GM10248 (cell line): ENCODE measurements around the gene DACT1.

Source experiments
- CTCF ChIA-PET: fragments of 300-600 bp; sonication (Branson Sonifier 250); formaldehyde crosslinking; extraction: SDS; loops from one replicate; lab custom pipeline; 2021; ENCODE audit warnings: antibody characterized with exemption; lab: Yijun Ruan, JAX
- POLR2A ChIA-PET: fragments of 350-650 bp; sonication (Branson Sonifier 250); formaldehyde crosslinking; extraction: SDS; loops from one replicate; lab custom pipeline; 2020; ENCODE audit warnings: antibody characterized with exemption; lab: Yijun Ruan, JAX
- DNase-seq: peaks from one replicate; pipeline ENCODE4 v3.0.0; 2012; ENCODE audit errors: extremely low spot score
- TF ChIP-seq, protein P1 (sequence below): IDR thresholded peaks from 2 replicates; pipeline ENCODE4 v1.5.1; 2012; ENCODE audit warnings: mild to moderate bottlenecking, low read depth; ENCODE audit errors: extremely low read depth, missing control alignments, control extremely low read depth

DACT1 gene

DNA sequence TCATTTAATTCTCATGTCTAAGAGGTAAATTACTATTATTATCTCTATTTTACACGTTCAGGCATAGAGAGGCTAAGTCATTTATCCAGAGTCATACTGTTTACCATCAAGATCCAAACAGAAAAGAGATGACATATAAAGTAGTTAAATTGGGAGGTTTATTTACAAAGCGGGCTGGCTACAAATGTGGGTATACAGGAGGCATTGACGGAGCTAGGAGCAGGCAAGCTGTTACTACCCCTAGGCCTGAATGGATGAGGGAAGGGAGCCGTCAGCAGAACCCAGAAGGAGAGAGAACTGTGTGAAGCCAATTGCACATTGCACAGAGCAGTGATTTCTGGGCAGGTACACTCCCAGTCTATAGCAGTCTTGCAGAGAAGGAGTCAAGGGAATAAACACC is 39.8 kb downstream of the DACT1 start:
- TF ChIP-seq, protein P1, sequence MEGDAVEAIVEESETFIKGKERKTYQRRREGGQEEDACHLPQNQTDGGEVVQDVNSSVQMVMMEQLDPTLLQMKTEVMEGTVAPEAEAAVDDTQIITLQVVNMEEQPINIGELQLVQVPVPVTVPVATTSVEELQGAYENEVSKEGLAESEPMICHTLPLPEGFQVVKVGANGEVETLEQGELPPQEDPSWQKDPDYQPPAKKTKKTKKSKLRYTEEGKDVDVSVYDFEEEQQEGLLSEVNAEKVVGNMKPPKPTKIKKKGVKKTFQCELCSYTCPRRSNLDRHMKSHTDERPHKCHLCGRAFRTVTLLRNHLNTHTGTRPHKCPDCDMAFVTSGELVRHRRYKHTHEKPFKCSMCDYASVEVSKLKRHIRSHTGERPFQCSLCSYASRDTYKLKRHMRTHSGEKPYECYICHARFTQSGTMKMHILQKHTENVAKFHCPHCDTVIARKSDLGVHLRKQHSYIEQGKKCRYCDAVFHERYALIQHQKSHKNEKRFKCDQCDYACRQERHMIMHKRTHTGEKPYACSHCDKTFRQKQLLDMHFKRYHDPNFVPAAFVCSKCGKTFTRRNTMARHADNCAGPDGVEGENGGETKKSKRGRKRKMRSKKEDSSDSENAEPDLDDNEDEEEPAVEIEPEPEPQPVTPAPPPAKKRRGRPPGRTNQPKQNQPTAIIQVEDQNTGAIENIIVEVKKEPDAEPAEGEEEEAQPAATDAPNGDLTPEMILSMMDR = no peak
- ChIA-PET POLR2A (no interaction called here), CTCF (no interaction called here)
- no peak for DNase-seq

DNA sequence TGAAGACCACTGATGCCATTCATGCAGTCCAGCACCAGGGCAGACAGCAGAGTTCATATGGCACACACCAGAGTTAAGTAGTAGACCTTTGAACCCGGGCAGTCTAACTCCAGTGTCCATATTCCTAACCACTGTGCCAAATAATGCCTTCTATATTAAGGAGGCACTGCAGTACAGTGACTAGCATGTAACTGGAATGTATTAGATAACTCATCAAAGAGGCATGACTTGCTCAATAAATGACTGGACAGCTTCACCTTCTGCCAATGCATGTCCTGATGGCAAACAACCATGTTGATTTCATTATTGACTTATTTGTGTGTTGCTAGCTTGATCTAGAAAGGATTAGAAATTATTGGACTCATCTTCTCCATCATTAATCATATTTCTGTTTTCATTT is 40.2 kb downstream of the DACT1 start:
- DNase-seq = no peak
- TF ChIP-seq, protein P1 = no peak
- ChIA-PET POLR2A (no interaction called here), CTCF (no interaction called here)

DNA sequence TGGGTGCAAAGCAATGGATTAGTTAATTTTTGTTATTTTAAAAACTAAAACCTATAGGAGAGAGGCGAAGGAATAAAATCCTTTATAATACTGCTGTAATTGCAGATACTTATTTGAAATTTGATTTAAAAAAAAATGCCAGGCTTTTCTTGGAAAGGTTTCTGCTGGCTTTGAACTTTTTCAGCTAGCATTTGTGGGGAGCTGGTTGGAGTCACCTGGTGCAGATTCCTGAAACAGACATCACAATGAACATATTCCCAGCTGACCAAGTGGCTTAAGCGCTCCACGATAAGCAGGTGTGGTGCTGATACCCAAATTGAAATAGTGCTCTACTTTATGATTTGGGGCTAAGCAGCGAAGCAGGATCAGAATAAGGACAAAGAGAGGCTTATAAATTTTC is 42.9 kb downstream of the DACT1 start:
- CTCF ChIA-PET = interaction anchor here (1.4 to 1.6 kb wide), 2 partner anchors 9 to 26 kb away, joined by 3 read pairs; no protein-coding TSS in a partner anchor
- no peak for DNase-seq
- TF ChIP-seq, protein P1 = no peak
- POLR2A ChIA-PET = no interaction called here

DNA sequence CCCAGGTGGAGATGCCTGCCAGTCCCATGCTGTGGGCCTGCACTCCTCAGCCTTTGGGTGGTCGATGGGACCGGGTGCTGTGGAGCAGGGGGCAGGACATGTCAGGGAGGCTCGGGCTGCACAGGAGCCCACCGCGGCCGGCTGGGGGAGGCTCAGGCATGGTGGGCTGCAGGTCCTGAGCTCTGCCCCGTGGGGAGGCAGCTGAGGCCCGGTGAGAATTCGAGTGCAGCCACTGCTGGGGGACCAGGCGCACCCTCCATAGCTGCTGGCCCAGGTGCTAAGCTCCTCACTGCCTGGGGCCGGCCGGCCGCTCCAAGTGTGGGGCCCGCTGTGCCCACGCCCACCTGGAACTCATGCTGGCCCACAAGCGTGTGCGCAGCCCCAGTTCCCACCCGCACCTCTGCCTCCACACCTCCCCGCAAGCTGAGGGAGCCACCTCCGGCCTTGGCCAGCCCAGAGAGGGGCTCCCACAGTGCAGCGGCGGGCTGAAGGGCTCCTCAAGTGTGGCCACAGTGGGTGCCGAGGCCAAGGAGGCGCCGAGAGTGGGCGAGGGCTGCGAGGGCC is 49.6 kb downstream of the DACT1 start:
- ChIA-PET POLR2A (no interaction called here), CTCF (no interaction called here)
- DNase-seq = no peak
- TF ChIP-seq, protein P1 = no peak

DNA sequence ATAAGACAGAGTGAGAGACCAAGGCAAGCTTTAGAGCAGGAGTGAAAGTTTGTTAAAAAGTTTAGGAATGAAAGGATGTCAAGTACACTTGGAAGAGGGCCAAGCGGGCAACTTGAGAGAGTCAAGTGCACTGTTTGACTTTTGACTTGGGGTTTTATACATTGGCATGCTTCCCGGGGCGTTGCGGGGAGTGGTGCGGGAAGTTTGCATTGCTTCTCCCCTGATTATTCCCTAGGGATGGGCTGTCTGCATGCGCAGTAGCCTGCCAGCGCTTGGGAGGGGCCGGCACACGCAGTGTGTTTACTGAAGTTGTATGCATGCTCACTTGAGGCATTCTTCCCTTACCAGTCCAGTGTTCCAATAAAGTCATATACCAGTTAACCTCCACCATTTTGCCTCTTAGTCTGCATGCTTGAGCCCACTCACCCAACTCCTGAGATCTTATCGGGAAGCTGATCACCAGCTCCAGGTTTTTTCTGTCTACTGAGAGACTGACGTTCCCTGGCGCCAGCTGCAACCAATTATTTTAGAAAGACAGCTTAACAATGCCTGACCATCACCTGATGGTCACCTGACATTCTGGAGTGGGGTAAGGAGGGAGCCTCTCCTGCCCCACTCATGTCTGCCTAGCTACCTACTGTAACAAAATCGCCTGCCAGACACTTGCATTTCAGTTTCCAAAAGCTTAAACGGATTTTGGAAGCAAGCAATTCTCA is 53.2 kb downstream of the DACT1 start:
- ChIA-PET POLR2A (no interaction called here), CTCF (interaction anchor here (1.2 kb wide), 1 partner anchor 17 kb away, joined by 4 read pairs; no protein-coding TSS in a partner anchor)
- TF ChIP-seq, protein P1 = no peak
- DNase-seq = no peak

DNA sequence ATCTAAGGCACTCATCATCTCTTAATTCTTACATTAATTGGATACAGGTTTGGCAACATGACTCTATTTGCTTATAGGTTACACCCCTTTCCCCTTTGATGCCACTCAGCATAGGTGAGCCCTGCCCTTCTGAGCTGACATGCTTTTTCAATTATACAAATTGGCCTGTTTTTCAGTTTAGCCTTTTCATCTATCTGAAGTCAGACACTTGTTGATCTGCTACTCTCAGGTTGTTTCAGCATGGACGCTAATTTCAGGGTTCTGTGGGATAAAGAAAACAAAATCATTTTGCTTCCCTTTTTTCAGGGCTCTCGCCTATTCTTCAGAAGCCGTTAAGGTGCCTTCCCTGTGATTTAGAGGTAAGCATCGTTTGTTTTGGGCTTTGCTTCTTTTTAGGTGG is 55.3 kb downstream of the DACT1 start:
- POLR2A ChIA-PET = no interaction called here

More for the DNA sequence above, 55.3 kb downstream of the DACT1 start:
- DNase-seq = no peak
- TF ChIP-seq, protein P1 = no peak
- CTCF ChIA-PET = interaction anchor here (1.4 kb wide), 1 partner anchor 9 kb away, joined by 3 read pairs; no protein-coding TSS in a partner anchor
